Measurements from ENCODE around the gene CLUH. TPM values are rescaled to one million over a fixed set of nuclear protein-coding genes. Genes with fewer than 3 reads are reported as not detected.

CLUH gene
- total and polyA plus RNA-seq, 2 experiments from 2014 or later = 45.5 to 50.2 TPM

- peaks cover 28% of the 10 kb centered on the region for H4K20me1 ChIP-seq (ENCODE audit: insufficient read depth, poor library complexity, severe bottlenecking)
Measured at GRCh38 chr17:2703181-2703580, 8.4 kb downstream of the CLUH start.

DNA sequence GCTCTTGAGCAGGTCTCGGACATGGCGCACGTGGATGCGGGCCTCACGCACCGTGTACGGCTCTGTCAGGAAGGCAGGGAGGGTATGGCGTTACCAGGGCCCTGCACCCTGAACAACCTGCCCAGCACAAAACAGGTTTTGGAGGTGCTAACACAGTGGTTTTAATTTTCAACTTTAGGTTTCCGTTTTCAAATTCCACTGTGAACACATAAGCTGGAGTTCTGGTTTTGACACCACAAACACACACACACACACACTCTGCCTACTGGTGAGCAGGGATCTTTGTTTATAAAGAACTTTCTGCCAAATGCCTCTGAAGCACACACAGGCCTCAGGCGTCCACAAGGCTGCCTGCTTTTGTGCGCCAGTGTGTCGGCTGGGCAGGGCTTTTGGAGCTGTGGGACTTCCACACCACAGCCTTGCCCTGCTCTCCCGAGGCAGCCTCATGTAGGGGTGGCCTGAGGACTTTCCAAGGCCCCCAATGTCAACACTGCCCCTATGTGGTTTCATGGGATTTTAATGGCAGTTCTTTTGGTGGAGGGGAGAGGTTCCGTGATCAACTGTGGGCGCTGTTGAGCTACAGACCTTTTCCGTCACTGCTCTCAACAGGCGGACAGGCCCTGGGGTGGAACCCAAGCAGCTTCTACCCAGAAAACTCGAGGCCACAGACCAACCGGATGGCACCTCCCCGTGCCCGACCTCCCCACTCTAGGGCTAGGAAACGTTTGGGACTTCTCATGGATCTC is 9.4 kb downstream of the CLUH start:
- H3K9me3 ChIP-seq (ENCODE audit: low read depth) = no peaks in the 10 kb centered on the region
- peaks cover 8% of the 10 kb centered on the region for H3K4me1 ChIP-seq (ENCODE audit: insufficient read depth)
- no peak overlapping the region for H3K4me3 ChIP-seq
- no peak overlapping the region for H2AFZ ChIP-seq
- no peak overlapping the region for H3K27ac ChIP-seq
- TF ChIP-seq CTCF (IDR thresholded peaks at IDR 0.05; ENCODE audit: poor library complexity) = no peak
- TF ChIP-seq EZH2phosphoT487 (IDR thresholded peaks at IDR 0.05; ENCODE audit: low read depth, severe bottlenecking, unreplicated experiment) = no peak
- TF ChIP-seq EZH2 (IDR thresholded peaks at IDR 0.05; ENCODE audit: borderline replicate concordance) = no peak
- no peak overlapping the region for H3K4me2 ChIP-seq
- H3K79me2 ChIP-seq = peaks cover 24% of the 10 kb centered on the region
- no peaks in the 10 kb centered on the region for H3K27me3 ChIP-seq
- 93% methylated on average over 22 of the region's 22 CpGs for WGBS (ENCODE audit: low lambda C conversion rate, missing lambda C conversion rate)
- no peaks in the 10 kb centered on the region for H3K36me3 ChIP-seq (replicated peaks; ENCODE audit: insufficient read depth, low read depth)
- H4K20me1 ChIP-seq (ENCODE audit: insufficient read depth, poor library complexity, severe bottlenecking) = peaks cover 18% of the 10 kb centered on the region
- no peak for DNase-seq (ENCODE audit: low spot score)
- H3K9me2 ChIP-seq (replicated peaks; ENCODE audit: insufficient read depth) = no peaks in the 10 kb centered on the region

More at GRCh38 chr17:2703181-2703580, 8.4 kb downstream of the CLUH start:
- Histone ChIP-seq H3K79me2 (peaks cover 34% of the 10 kb centered on the region), H3K27me3 (no peaks in the 10 kb centered on the region), H3K4me1 (ENCODE audit: insufficient read depth) (peaks cover 12% of the 10 kb centered on the region), H3K36me3 (replicated peaks; ENCODE audit: insufficient read depth, low read depth) (no peaks in the 10 kb centered on the region), H3K9me2 (replicated peaks; ENCODE audit: insufficient read depth) (no peaks in the 10 kb centered on the region), H3K9me3 (ENCODE audit: low read depth) (no peaks in the 10 kb centered on the region), H3K4me3 (no peak overlapping the region), H2AFZ (no peak overlapping the region), H3K27ac (no peak overlapping the region), H3K4me2 (no peak overlapping the region)
- TF ChIP-seq EZH2phosphoT487 (IDR thresholded peaks at IDR 0.05; ENCODE audit: low read depth, severe bottlenecking, unreplicated experiment) (no peak), EZH2 (IDR thresholded peaks at IDR 0.05; ENCODE audit: borderline replicate concordance) (no peak), CTCF (IDR thresholded peaks at IDR 0.05; ENCODE audit: poor library complexity) (no peak)
- DNase-seq (ENCODE audit: low spot score) = no peak
- 97% methylated on average over 20 of the region's 20 CpGs for WGBS (ENCODE audit: low lambda C conversion rate, missing lambda C conversion rate)

GRCh38 chr17:2701161-2701995 is 10.2 kb downstream of the CLUH start:
- WGBS (ENCODE audit: low lambda C conversion rate, missing lambda C conversion rate) = 97% methylated on average over 35 of the region's 41 CpGs
- H3K27ac ChIP-seq = no peak overlapping the region
- H3K36me3 ChIP-seq (replicated peaks; ENCODE audit: insufficient read depth, low read depth) = no peaks in the 10 kb centered on the region

More at GRCh38 chr17:2701161-2701995, 10.2 kb downstream of the CLUH start:
- H3K9me3 ChIP-seq (ENCODE audit: low read depth) = no peaks in the 10 kb centered on the region
- no peak overlapping the region for H3K4me3 ChIP-seq
- H2AFZ ChIP-seq = no peak overlapping the region
- no peak for TF ChIP-seq EZH2phosphoT487 (IDR thresholded peaks at IDR 0.05; ENCODE audit: low read depth, severe bottlenecking, unreplicated experiment)
- no peak for TF ChIP-seq CTCF (IDR thresholded peaks at IDR 0.05; ENCODE audit: poor library complexity)
- no peak for TF ChIP-seq EZH2 (IDR thresholded peaks at IDR 0.05; ENCODE audit: borderline replicate concordance)
- DNase-seq (ENCODE audit: low spot score) = no peak
- H4K20me1 ChIP-seq (ENCODE audit: insufficient read depth, poor library complexity, severe bottlenecking) = peaks cover 15% of the 10 kb centered on the region
- H3K9me2 ChIP-seq (replicated peaks; ENCODE audit: insufficient read depth) = no peaks in the 10 kb centered on the region
- no peaks in the 10 kb centered on the region for H3K27me3 ChIP-seq
- peaks cover 16% of the 10 kb centered on the region for H3K79me2 ChIP-seq
- H3K4me1 ChIP-seq (ENCODE audit: insufficient read depth) = peaks cover 8% of the 10 kb centered on the region
- H3K4me2 ChIP-seq = no peak overlapping the region
